ACC112 (cell line): Measurements from ENCODE around the gene MIDN.

Source experiments
- H2AFZ ChIP-seq: fragments of 200-600 bp; sonication (generic); one replicate; pipeline ENCODE4 v1.6.0; 2017; ENCODE audit warnings: antibody characterized with exemption, low read length; ENCODE audit not compliant: unreplicated experiment
- H3K27ac ChIP-seq: fragments of 200-600 bp; sonication (generic); 2 replicates; pipeline ENCODE4 v1.5.1; 2014; ENCODE audit warnings: low read depth, mild to moderate bottlenecking, antibody characterized with exemption, low read length, moderate library complexity
- H3K27me3 ChIP-seq: fragments of 200-600 bp; sonication (generic); 2 replicates; pipeline ENCODE4 v1.6.1; 2014; ENCODE audit warnings: mild to moderate bottlenecking, antibody characterized with exemption, low read length, moderate library complexity, mixed read lengths; ENCODE audit not compliant: insufficient read depth
- H3K36me3 ChIP-seq: fragments of 200-600 bp; sonication (generic); 2 replicates; pipeline ENCODE4 v1.6.1; 2016; ENCODE audit warnings: mild to moderate bottlenecking, antibody characterized with exemption, low read length, moderate library complexity, mixed read lengths; ENCODE audit not compliant: insufficient read depth
- H3K4me1 ChIP-seq: fragments of 200-600 bp; sonication (generic); one replicate; pipeline ENCODE4 v1.6.1; 2016; ENCODE audit warnings: low read length, mixed read lengths; ENCODE audit not compliant: insufficient read depth, unreplicated experiment, control insufficient read depth
- H3K4me3 ChIP-seq: fragments of 200-600 bp; sonication (generic); 2 replicates; pipeline ENCODE4 v1.5.1; 2014; ENCODE audit warnings: mild to moderate bottlenecking, low read depth, low read length
- H3K79me2 ChIP-seq: fragments of 200-600 bp; sonication (generic); one replicate; pipeline ENCODE4 v1.6.0; 2016; ENCODE audit warnings: low read length; ENCODE audit not compliant: control insufficient read depth, unreplicated experiment, insufficient read depth

The MIDN gene

GRCh38 chr19:1234955-1235380, 13.4 kb upstream of the MIDN start:
- Histone ChIP-seq H3K79me2 (no peaks in the 10 kb centered on the region), H3K36me3 (no peaks in the 10 kb centered on the region), H3K27ac (no peak overlapping the region), H3K4me1 (peaks cover 7% of the 10 kb centered on the region), H2AFZ (no peak overlapping the region), H3K4me3 (no peak overlapping the region), H3K27me3 (no peaks in the 10 kb centered on the region)

- peaks cover 7% of the 10 kb centered on the region for H3K4me1 ChIP-seq
- no peak overlapping the region for H2AFZ ChIP-seq
- H3K27ac ChIP-seq, result no peak overlapping the region
- peak overlapping the region; percentile 77 for H3K4me3 ChIP-seq
- H3K36me3 ChIP-seq, result no peaks in the 10 kb centered on the region
- H3K79me2 ChIP-seq, result no peaks in the 10 kb centered on the region
- no peaks in the 10 kb centered on the region for H3K27me3 ChIP-seq
These were observed 12.5 kb upstream of the MIDN start for GRCh38 chr19:1235625-1236538.

GRCh38 chr19:1236576-1236975, 11.8 kb upstream of the MIDN start:
- Histone ChIP-seq H3K4me3 (peak overlapping the region; percentile 79), H3K36me3 (no peaks in the 10 kb centered on the region), H3K79me2 (no peaks in the 10 kb centered on the region), H3K4me1 (peaks cover 11% of the 10 kb centered on the region), H3K27ac (no peak overlapping the region), H2AFZ (no peak overlapping the region), H3K27me3 (no peaks in the 10 kb centered on the region)

GRCh38 chr19:1237027-1237659, 11.2 kb upstream of the MIDN start:
- Histone ChIP-seq H3K27ac (no peak overlapping the region), H3K4me3 (peak overlapping the region; percentile 79), H3K27me3 (no peaks in the 10 kb centered on the region), H3K79me2 (peaks cover 5% of the 10 kb centered on the region), H3K4me1 (peaks cover 11% of the 10 kb centered on the region), H2AFZ (no peak overlapping the region), H3K36me3 (no peaks in the 10 kb centered on the region)

- H3K4me1 ChIP-seq, result peaks cover 11% of the 10 kb centered on the region
- H3K79me2 ChIP-seq, result peaks cover 11% of the 10 kb centered on the region
- H2AFZ ChIP-seq, result no peak within 1 kb of the TSS
- H3K4me3 ChIP-seq, result peak within 1 kb of the TSS; percentile 79
- H3K27me3 ChIP-seq, result no peaks in the 10 kb centered on the region
- H3K27ac ChIP-seq, result no peak within 1 kb of the TSS
- no peaks in the 10 kb centered on the region for H3K36me3 ChIP-seq
These were observed 10.5 kb upstream of the MIDN start, which contains the start of gene CBARP for GRCh38 chr19:1237754-1238368. Gene CBARP, minus strand, starts transcription at chr19:1238005. Its CDS starts 1,905 bp downstream, at chr19:1236100.

- Histone ChIP-seq H3K27ac (no peak overlapping the region), H3K27me3 (no peaks in the 10 kb centered on the region), H3K4me3 (peak overlapping the region; percentile 45), H3K36me3 (no peaks in the 10 kb centered on the region), H3K4me1 (peaks cover 17% of the 10 kb centered on the region), H2AFZ (no peak overlapping the region), H3K79me2 (peaks cover 13% of the 10 kb centered on the region)
These were observed 9.7 kb upstream of the MIDN start for GRCh38 chr19:1238369-1239303.

- Histone ChIP-seq H3K79me2 (peaks cover 16% of the 10 kb centered on the region), H3K4me1 (peaks cover 22% of the 10 kb centered on the region), H3K36me3 (no peaks in the 10 kb centered on the region), H3K4me3 (no peak overlapping the region), H3K27me3 (no peaks in the 10 kb centered on the region), H2AFZ (no peak overlapping the region), H3K27ac (no peak overlapping the region)
These were observed 9.0 kb upstream of the MIDN start for GRCh38 chr19:1239420-1239795.

GRCh38 chr19:1239796-1240737, 8.3 kb upstream of the MIDN start:
- H3K27ac ChIP-seq, result 0 out of 2 replicates have a peak overlapping the region, but pooled peaks have one; percentile 19
- H3K36me3 ChIP-seq, result no peaks in the 10 kb centered on the region
- H3K4me3 ChIP-seq, result peak overlapping the region; percentile 69
- H3K79me2 ChIP-seq, result peaks cover 16% of the 10 kb centered on the region
- H3K27me3 ChIP-seq, result no peaks in the 10 kb centered on the region
- peak overlapping the region; percentile 25 for H2AFZ ChIP-seq
- peaks cover 29% of the 10 kb centered on the region for H3K4me1 ChIP-seq

GRCh38 chr19:1240925-1241324, 7.5 kb upstream of the MIDN start:
- peaks cover 16% of the 10 kb centered on the region for H3K79me2 ChIP-seq
- H3K27me3 ChIP-seq, result no peaks in the 10 kb centered on the region
- H3K4me3 ChIP-seq, result peak overlapping the region; percentile 96
- no peak overlapping the region for H3K27ac ChIP-seq
- H3K4me1 ChIP-seq, result peaks cover 31% of the 10 kb centered on the region
- no peaks in the 10 kb centered on the region for H3K36me3 ChIP-seq
- H2AFZ ChIP-seq, result no peak overlapping the region
